NCI-H226 (cell line): ENCODE data around the gene MRPL21.
"Not testable (repeated sequence)": the region's sequence is repeated elsewhere in the genome, so short reads cannot be mapped to it uniquely, and the experiment has no call there.

ENCODE experiments used
- DNase-seq: peaks from one replicate; pipeline ENCODE4 v3.0.0-alpha.2; 2015

MRPL21 gene

GRCh38 chr11:68905421-68906360 lies 2.1 kb upstream of the MRPL21 start:
- no peak for DNase-seq

- DNase-seq, result peak; percentile 16
Measured at GRCh38 chr11:68904248-68904847, 716 bp upstream of the MRPL21 start.

GRCh38 chr11:68900835-68901381 lies 2.7 kb downstream of the MRPL21 start:
- DNase-seq, result no peak

- no peak for DNase-seq
Measured at GRCh38 chr11:68897441-68897840, 6.2 kb downstream of the MRPL21 start.

- DNase-seq, result no peak
Measured at GRCh38 chr11:68896171-68896959, 7.3 kb downstream of the MRPL21 start.

- no peak for DNase-seq
Measured at GRCh38 chr11:68893282-68893681, 10.3 kb downstream of the MRPL21 start.

- DNase-seq, result no peak
Measured at GRCh38 chr11:68892576-68892975, 11.1 kb downstream of the MRPL21 start.

- no peak for DNase-seq
Measured at GRCh38 chr11:68891351-68891948, 12.2 kb downstream of the MRPL21 start.

GRCh38 chr11:68890490-68891231 lies 13.0 kb downstream of the MRPL21 start:
- no peak for DNase-seq

- DNase-seq, result no peak
Measured at GRCh38 chr11:68889948-68890446, 13.6 kb downstream of the MRPL21 start.

GRCh38 chr11:68884827-68885226 lies 18.8 kb downstream of the MRPL21 start:
- not testable (repeated sequence) for DNase-seq

- no peak for DNase-seq
Measured at GRCh38 chr11:68882391-68882790, 21.2 kb downstream of the MRPL21 start.

GRCh38 chr11:68881320-68881719 lies 22.3 kb downstream of the MRPL21 start:
- DNase-seq, result no peak

- no peak for DNase-seq
Measured at GRCh38 chr11:68880851-68881250, 22.8 kb downstream of the MRPL21 start.

GRCh38 chr11:68878022-68878421 lies 25.6 kb downstream of the MRPL21 start:
- no peak for DNase-seq

GRCh38 chr11:68872216-68873003 lies 31.2 kb downstream of the MRPL21 start:
- DNase-seq, result no peak

GRCh38 chr11:68870470-68870869 lies 33.2 kb downstream of the MRPL21 start:
- DNase-seq, result no peak

GRCh38 chr11:68868221-68868835 lies 35.3 kb downstream of the MRPL21 start:
- no peak for DNase-seq

- no peak for DNase-seq
Measured at GRCh38 chr11:68867066-68867465, 36.6 kb downstream of the MRPL21 start.

GRCh38 chr11:68865241-68865640 lies 38.4 kb downstream of the MRPL21 start:
- no peak for DNase-seq
